Activated CD4-positive, alpha-beta memory T cell treated with anti-CD3 and anti-CD28 coated beads, Interleukin-2, amount 10 ng/mL, durations not matched to agents 7 days and 5 days (primary cell): ENCODE results near the gene LPGAT1. TPM values are rescaled to one million over a fixed set of nuclear protein-coding genes. Genes with fewer than 3 reads are reported as not detected.

Source experiments
- CTCF ChIA-PET: fragments of 350-600 bp; sonication (Branson Sonifier 250); formaldehyde crosslinking; loops from one replicate; lab custom pipeline; 2021; ENCODE audit warnings: antibody characterized with exemption, inconsistent platforms; lab: Charles Lee
- POLR2A ChIA-PET: fragments of 350-600 bp; sonication (Branson Sonifier 250); formaldehyde crosslinking; loops from one replicate; lab custom pipeline; 2021; ENCODE audit warnings: antibody characterized with exemption; lab: Charles Lee
- DNase-seq: peaks from one replicate; pipeline ENCODE4 v3.0.0-alpha.2; 2020
- H3K27ac Mint-ChIP-seq: one replicate; pipeline ENCODE4 v1.8.0; 2021; ENCODE audit warnings: mild to moderate bottlenecking, mixed read lengths
- H3K27me3 Mint-ChIP-seq: one replicate; pipeline ENCODE4 v1.8.0; 2021; ENCODE audit warnings: mixed read lengths
- H3K36me3 Mint-ChIP-seq: one replicate; pipeline ENCODE4 v1.8.0; 2021; ENCODE audit warnings: low read depth, mixed read lengths
- H3K4me1 Mint-ChIP-seq: one replicate; pipeline ENCODE4 v1.8.0; 2021; ENCODE audit warnings: mixed read lengths
- H3K4me3 Mint-ChIP-seq: one replicate; pipeline ENCODE4 v1.8.0; 2021; ENCODE audit warnings: mild to moderate bottlenecking, mixed read lengths
- H3K9me3 Mint-ChIP-seq: one replicate; pipeline ENCODE4 v1.8.0; 2021; ENCODE audit warnings: mixed read lengths
- total RNA-seq, 2 experiments: library from RNA; stranded (reverse); gene quantifications; one replicate each; pipeline ENCODE4 v1.2.3, GENCODE V29; 2021

The LPGAT1 gene
- total RNA-seq, 2 experiments from 2014 or later = 52.6 to 55.2 TPM

DNA sequence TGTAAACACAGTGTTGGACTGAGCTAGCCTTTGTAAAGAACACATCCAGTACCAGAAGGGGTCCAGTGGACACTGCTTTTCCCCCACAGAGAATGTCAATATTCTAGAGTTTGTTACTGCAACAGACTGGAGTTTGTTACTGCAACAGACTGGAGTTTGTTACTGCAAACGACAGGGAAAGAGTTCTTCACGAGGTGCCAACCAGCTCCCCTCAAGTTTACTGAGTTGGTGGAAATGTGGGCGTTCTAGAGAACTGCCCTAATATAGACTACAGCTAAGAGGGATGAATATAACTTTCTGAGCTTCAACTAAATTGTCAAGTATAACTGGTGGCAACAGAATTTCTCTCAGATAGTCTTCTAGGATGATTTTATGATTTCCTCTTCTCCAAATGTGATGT lies 81.3 kb downstream of the LPGAT1 start:
- Mint-ChIP-seq H3K36me3 (peaks cover 30% of the 10 kb centered on the region), H3K4me1 (peaks cover 5% of the 10 kb centered on the region), H3K4me3 (no peak overlapping the region), H3K9me3 (no peaks in the 10 kb centered on the region), H3K27ac (no peak overlapping the region), H3K27me3 (no peaks in the 10 kb centered on the region)
- DNase-seq = no peak
- ChIA-PET CTCF (interaction anchor here (1.6 kb wide), 1 partner anchor 50 kb away, joined by 4 read pairs; no protein-coding TSS in a partner anchor), POLR2A (no interaction called here)

- CTCF ChIA-PET = interaction anchor here (1.6 kb wide), 1 partner anchor 50 kb away, joined by 4 read pairs; no protein-coding TSS in a partner anchor
- DNase-seq = no peak
- H3K27me3 Mint-ChIP-seq = no peaks in the 10 kb centered on the region
- no peaks in the 10 kb centered on the region for H3K9me3 Mint-ChIP-seq
- no peak overlapping the region for H3K4me3 Mint-ChIP-seq
- peaks cover 30% of the 10 kb centered on the region for H3K36me3 Mint-ChIP-seq
- peaks cover 5% of the 10 kb centered on the region for H3K4me1 Mint-ChIP-seq
- no peak overlapping the region for H3K27ac Mint-ChIP-seq
- POLR2A ChIA-PET = no interaction called here
Measured at GRCh38 chr1:211748810-211749209, 81.8 kb downstream of the LPGAT1 start.

DNA sequence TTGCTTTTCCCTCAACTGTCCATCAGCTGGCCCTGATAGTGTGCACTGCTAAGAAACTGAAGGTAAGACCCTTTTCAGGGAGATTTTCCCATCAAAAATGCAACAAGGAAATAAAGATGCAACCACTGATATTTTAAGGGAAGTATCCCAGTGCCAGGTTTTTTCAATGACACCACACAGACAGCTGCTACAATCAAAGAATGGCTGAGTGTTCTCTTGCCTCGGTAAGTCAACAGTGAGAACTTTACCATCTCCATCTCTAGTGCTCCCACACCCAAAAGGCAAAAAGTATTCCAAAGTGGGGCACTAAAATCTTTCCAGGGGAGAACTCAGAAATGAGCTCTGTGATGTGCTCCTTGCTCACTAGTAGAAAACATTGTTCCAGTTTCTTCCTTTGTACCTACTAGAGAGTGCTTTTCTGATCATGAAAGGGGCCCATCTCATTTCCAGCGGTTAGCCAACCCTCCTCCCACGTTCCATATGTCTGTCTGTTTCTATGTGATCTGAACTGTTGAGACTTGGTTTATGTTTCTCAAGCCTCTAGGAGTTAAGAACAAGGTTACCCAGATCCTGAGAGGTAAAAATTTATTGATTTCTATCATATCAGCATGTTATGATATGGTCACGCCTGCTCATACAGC lies 87.6 kb downstream of the LPGAT1 start:
- no peak for DNase-seq
- Mint-ChIP-seq H3K4me3 (no peak overlapping the region), H3K9me3 (no peaks in the 10 kb centered on the region), H3K36me3 (peaks cover 15% of the 10 kb centered on the region), H3K27ac (no peak overlapping the region), H3K4me1 (peaks cover 27% of the 10 kb centered on the region), H3K27me3 (no peaks in the 10 kb centered on the region)
- ChIA-PET POLR2A (interaction anchor here (1.0 to 1.9 kb wide), 2 partner anchors 8 to 9 kb away, joined by 3 to 6 read pairs; no protein-coding TSS in a partner anchor), CTCF (no interaction called here)

- H3K9me3 Mint-ChIP-seq = no peaks in the 10 kb centered on the region
- H3K36me3 Mint-ChIP-seq = peaks cover 12% of the 10 kb centered on the region
- no peaks in the 10 kb centered on the region for H3K27me3 Mint-ChIP-seq
- no peak for DNase-seq
- H3K4me1 Mint-ChIP-seq = peaks cover 28% of the 10 kb centered on the region
- H3K27ac Mint-ChIP-seq = no peak overlapping the region
- CTCF ChIA-PET = no interaction called here
- H3K4me3 Mint-ChIP-seq = no peak overlapping the region
- POLR2A ChIA-PET = interaction anchor here (1.9 kb wide), 1 partner anchor 9 kb away, joined by 6 read pairs; no protein-coding TSS in a partner anchor
Measured at GRCh38 chr1:211742272-211742671, 88.3 kb downstream of the LPGAT1 start.

DNA sequence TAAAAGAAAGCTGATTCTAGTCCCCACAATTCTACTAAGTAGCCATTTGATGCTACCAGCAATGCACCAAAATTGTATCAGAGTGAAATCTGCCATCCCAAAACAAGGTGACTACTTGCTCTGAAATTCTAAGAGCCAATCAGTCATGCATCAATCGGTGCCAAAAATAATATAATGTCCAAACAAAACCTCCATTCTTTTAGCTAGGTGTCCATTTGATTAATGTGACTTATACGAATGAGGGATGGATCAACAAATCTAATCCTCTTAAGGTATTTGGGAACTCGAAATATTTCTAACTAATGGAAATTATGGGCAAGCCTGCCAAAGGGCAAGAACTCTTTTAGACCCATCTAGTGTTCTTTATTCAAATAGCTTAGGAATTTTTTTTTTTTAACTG lies 88.8 kb downstream of the LPGAT1 start:
- Mint-ChIP-seq H3K27me3 (no peaks in the 10 kb centered on the region), H3K4me1 (peaks cover 28% of the 10 kb centered on the region), H3K9me3 (no peaks in the 10 kb centered on the region), H3K27ac (no peak overlapping the region), H3K36me3 (peaks cover 9% of the 10 kb centered on the region), H3K4me3 (no peak overlapping the region)
- CTCF ChIA-PET = no interaction called here
- DNase-seq = no peak
- POLR2A ChIA-PET = interaction anchor here (1.9 kb wide), 1 partner anchor 9 kb away, joined by 6 read pairs; no protein-coding TSS in a partner anchor

- CTCF ChIA-PET = no interaction called here
- no peak overlapping the region for H3K27ac Mint-ChIP-seq
- H3K27me3 Mint-ChIP-seq = no peaks in the 10 kb centered on the region
- POLR2A ChIA-PET = interaction anchor here (1.9 kb wide), 1 partner anchor 10 kb away, joined by 6 read pairs; no protein-coding TSS in a partner anchor
- DNase-seq = no peak
- no peak overlapping the region for H3K4me3 Mint-ChIP-seq
- H3K4me1 Mint-ChIP-seq = peaks cover 28% of the 10 kb centered on the region
- peaks cover 7% of the 10 kb centered on the region for H3K36me3 Mint-ChIP-seq
- no peaks in the 10 kb centered on the region for H3K9me3 Mint-ChIP-seq
Measured at GRCh38 chr1:211741116-211741515, 89.4 kb downstream of the LPGAT1 start.

- ChIA-PET CTCF (interaction anchor here (2.4 kb wide), 1 partner anchor 41 kb away, joined by 9 read pairs; no protein-coding TSS in a partner anchor), POLR2A (interaction anchor here (0.9 kb wide), 2 partner anchors 94 to 295 kb away, joined by 3 to 5 read pairs; partner anchors contain the start of genes DTL and INTS7)
- Mint-ChIP-seq H3K4me1 (peaks cover 28% of the 10 kb centered on the region), H3K9me3 (no peaks in the 10 kb centered on the region), H3K27ac (no peak overlapping the region), H3K4me3 (no peak overlapping the region), H3K27me3 (no peaks in the 10 kb centered on the region), H3K36me3 (no peaks in the 10 kb centered on the region)
- no peak for DNase-seq
Measured at GRCh38 chr1:211739671-211740411, 90.7 kb downstream of the LPGAT1 start.

- no peaks in the 10 kb centered on the region for H3K27me3 Mint-ChIP-seq
- no peak overlapping the region for H3K27ac Mint-ChIP-seq
- H3K4me3 Mint-ChIP-seq = no peak overlapping the region
- no peaks in the 10 kb centered on the region for H3K36me3 Mint-ChIP-seq
- DNase-seq = no peak
- no peaks in the 10 kb centered on the region for H3K9me3 Mint-ChIP-seq
- CTCF ChIA-PET = interaction anchor here (2.4 kb wide), 1 partner anchor 40 kb away, joined by 9 read pairs; no protein-coding TSS in a partner anchor
- peaks cover 28% of the 10 kb centered on the region for H3K4me1 Mint-ChIP-seq
- POLR2A ChIA-PET = interaction anchor here (0.9 kb wide), 1 partner anchor 95 kb away, joined by 5 read pairs; no protein-coding TSS in a partner anchor
Measured at GRCh38 chr1:211738691-211739301, 91.8 kb downstream of the LPGAT1 start.

- POLR2A ChIA-PET = no interaction called here
- H3K27ac Mint-ChIP-seq = no peak overlapping the region
- no peak for DNase-seq
- H3K36me3 Mint-ChIP-seq = no peaks in the 10 kb centered on the region
- H3K4me1 Mint-ChIP-seq = peaks cover 28% of the 10 kb centered on the region
- H3K4me3 Mint-ChIP-seq = no peak overlapping the region
- H3K27me3 Mint-ChIP-seq = peaks cover 4% of the 10 kb centered on the region
- H3K9me3 Mint-ChIP-seq = no peaks in the 10 kb centered on the region
- CTCF ChIA-PET = interaction anchor here (2.4 kb wide), 1 partner anchor 40 kb away, joined by 9 read pairs; no protein-coding TSS in a partner anchor
Measured at GRCh38 chr1:211738096-211738690, 92.4 kb downstream of the LPGAT1 start.

DNA sequence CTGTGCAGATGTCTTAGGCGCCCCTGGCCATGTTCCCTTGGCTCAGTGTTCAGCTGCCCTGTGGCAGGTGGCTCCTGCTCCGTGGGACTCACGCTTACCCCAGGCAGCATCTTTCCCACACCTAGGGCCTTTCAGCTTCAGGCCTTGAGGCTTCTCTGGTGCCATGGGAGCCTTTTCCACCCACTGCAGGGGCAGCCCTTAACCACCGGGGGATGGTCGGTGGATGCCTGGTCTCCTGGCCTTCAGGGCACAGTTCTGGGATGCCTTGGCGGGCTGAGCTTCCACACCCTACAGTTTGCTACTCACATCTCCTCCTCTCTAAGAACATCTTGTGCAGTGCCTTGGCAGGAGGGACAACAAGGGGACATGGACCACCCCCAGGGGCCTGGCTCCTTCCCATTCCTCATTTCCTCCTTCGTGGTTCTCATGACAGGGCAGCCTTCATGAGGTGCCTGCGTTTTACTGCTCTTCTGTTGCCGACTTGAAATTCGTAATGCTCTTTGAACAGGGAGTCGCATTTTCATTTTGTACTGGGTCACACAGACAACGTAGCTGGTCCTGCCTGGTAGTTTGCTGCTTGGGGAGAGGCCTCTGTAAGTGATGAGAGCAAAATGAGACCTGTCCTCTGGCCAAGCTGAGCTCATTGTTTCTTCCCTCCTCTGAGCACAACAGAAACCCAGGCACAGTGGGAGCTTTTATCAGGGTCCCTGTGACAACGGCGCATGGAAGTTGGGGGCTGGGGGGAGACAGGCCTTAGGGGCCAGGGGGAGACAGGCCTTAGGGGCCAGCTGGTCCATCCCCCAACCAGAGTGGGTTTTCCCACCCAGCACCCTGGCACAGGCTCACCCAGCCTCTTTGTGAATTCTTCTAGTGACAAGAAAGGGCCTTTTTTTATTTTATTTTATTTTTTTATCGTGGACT lies 93.2 kb downstream of the LPGAT1 start:
- CTCF ChIA-PET = no interaction called here
- H3K4me3 Mint-ChIP-seq = no peak overlapping the region
- H3K9me3 Mint-ChIP-seq = no peaks in the 10 kb centered on the region
- H3K27ac Mint-ChIP-seq = no peak overlapping the region
- peaks cover 28% of the 10 kb centered on the region for H3K4me1 Mint-ChIP-seq
- H3K36me3 Mint-ChIP-seq = no peaks in the 10 kb centered on the region
- POLR2A ChIA-PET = no interaction called here
- DNase-seq = no peak
- peaks cover 4% of the 10 kb centered on the region for H3K27me3 Mint-ChIP-seq

DNA sequence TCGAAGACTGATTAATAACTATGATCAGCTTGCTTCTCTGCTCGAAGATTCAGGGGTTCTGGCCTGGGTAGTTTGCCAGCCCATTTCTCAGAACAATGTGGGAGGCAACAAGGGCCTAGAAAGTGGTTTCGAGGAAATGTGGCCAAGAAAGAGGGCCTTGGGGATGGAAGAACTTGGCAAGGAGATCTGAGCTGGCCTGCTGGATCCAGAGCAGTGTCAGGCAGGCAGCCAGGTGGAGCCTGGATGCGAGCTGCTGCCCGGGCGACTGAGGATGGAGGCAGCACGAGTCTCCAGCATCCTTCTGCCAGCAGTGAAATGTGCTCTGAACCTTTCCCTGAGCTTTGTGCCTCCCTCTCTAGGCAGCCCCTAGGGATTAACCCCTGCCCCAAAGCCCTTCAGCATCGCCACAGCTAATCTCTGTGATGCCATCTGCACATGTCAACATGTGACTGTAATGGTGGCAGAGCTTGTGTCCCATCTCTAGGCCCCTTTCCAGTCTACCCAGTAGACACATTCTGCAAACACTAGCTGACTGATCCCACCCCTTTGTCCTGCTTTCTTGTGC lies 94.1 kb downstream of the LPGAT1 start:
- POLR2A ChIA-PET = interaction anchor here (1.2 kb wide), 2 partner anchors 97 to 298 kb away, joined by 4 read pairs; partner anchors contain the start of genes DTL and INTS7
- CTCF ChIA-PET = no interaction called here

More for the DNA sequence above, 94.1 kb downstream of the LPGAT1 start:
- Mint-ChIP-seq H3K4me1 (peaks cover 28% of the 10 kb centered on the region), H3K27ac (no peak overlapping the region), H3K9me3 (no peaks in the 10 kb centered on the region), H3K4me3 (no peak overlapping the region), H3K36me3 (no peaks in the 10 kb centered on the region), H3K27me3 (peaks cover 4% of the 10 kb centered on the region)
- no peak for DNase-seq
